Daoy (cell line): ENCODE results near the gene SCAI. TPM values are rescaled to one million over a fixed set of nuclear protein-coding genes. Genes with fewer than 3 reads are reported as not detected.
"Not testable (repeated sequence)": the region's sequence is repeated elsewhere in the genome, so short reads cannot be mapped to it uniquely, and the experiment has no call there.

Experiments
- DNase-seq: peaks from one replicate; pipeline ENCODE4 v3.0.0-alpha.2; 2015; ENCODE audit warnings: low read depth
- total RNA-seq: library from RNA; depleted of rRNA; stranded (reverse); fragments of >200 nt; shearing (Covaris generic); gene quantifications from 2 replicates; pipeline ENCODE4 v1.2.3, GENCODE V29; 2014; rRNA removed

Gene SCAI
- total RNA-seq, result 4.9 and 10.8 TPM in 2 replicates

- peak; percentile 100 for DNase-seq
Measured at GRCh38 chr9:125143377-125144090, at the start of gene SCAI. SCAI (minus strand) TSS chr9:125143528; CDS start chr9:125143437, 91 bp downstream.

- DNase-seq, result no peak
Measured at GRCh38 chr9:125190361-125190801, 47.1 kb upstream of the SCAI start.

GRCh38 chr9:125189361-125190289 lies 46.3 kb upstream of the SCAI start, which contains the start of gene PPP6C:
PPP6C (minus strand) TSS chr9:125189803; CDS start chr9:125189718, 85 bp downstream.
- DNase-seq, result peak; percentile 99

GRCh38 chr9:125189011-125189360 lies 45.7 kb upstream of the SCAI start:
- DNase-seq, result peak; percentile 24

GRCh38 chr9:125183561-125183960 lies 40.2 kb upstream of the SCAI start:
- DNase-seq, result no peak

GRCh38 chr9:125183054-125183453 lies 39.7 kb upstream of the SCAI start:
- no peak for DNase-seq

GRCh38 chr9:125181756-125182155 lies 38.4 kb upstream of the SCAI start:
- DNase-seq, result not testable (repeated sequence)

GRCh38 chr9:125180876-125181275 lies 37.5 kb upstream of the SCAI start:
- DNase-seq, result no peak

GRCh38 chr9:125179776-125180175 lies 36.4 kb upstream of the SCAI start:
- DNase-seq, result not testable (repeated sequence)

- no peak for DNase-seq
Measured at GRCh38 chr9:125177888-125178287, 34.6 kb upstream of the SCAI start.

- no peak for DNase-seq
Measured at GRCh38 chr9:125176636-125177035, 33.3 kb upstream of the SCAI start.

- no peak for DNase-seq
Measured at GRCh38 chr9:125172031-125172755, 28.9 kb upstream of the SCAI start.

- no peak for DNase-seq
Measured at GRCh38 chr9:125169895-125170294, 26.6 kb upstream of the SCAI start.

- no peak for DNase-seq
Measured at GRCh38 chr9:125166762-125167161, 23.4 kb upstream of the SCAI start.

- DNase-seq, result peak; percentile 16
Measured at GRCh38 chr9:125162891-125163290, 19.6 kb upstream of the SCAI start.

GRCh38 chr9:125161284-125161918 lies 18.1 kb upstream of the SCAI start:
- DNase-seq, result no peak

GRCh38 chr9:125160750-125161149 lies 17.4 kb upstream of the SCAI start:
- no peak for DNase-seq

- DNase-seq, result no peak
Measured at GRCh38 chr9:125156551-125156950, 13.2 kb upstream of the SCAI start.

GRCh38 chr9:125153712-125154367 lies 10.5 kb upstream of the SCAI start:
- DNase-seq, result no peak

- no peak for DNase-seq
Measured at GRCh38 chr9:125151730-125152129, 8.4 kb upstream of the SCAI start.
